ENCODE measurements around the gene JAZF1. TPM values are rescaled to one million over a fixed set of nuclear protein-coding genes. Genes with fewer than 3 reads are reported as not detected.

The JAZF1 gene
- polyA plus RNA-seq, 3 donors: 2.6 to 25.1 (median 8.3) TPM

GRCh38 chr7:28124413-28124812 is 56.2 kb downstream of the JAZF1 start:
- no peak overlapping the region for H3K27ac ChIP-seq (ENCODE audit: low read depth, low read length)
- WGBS, 3 donors: 76 to 91% (median 84%) methylated on average over 2 of the region's 2 CpGs

- WGBS, 3 donors: 95 to 97% (median 95%) methylated on average over 5 of the region's 5 CpGs
- no peak overlapping the region for H3K27ac ChIP-seq (ENCODE audit: low read depth, low read length)
Measured at GRCh38 chr7:28123752-28124151, 56.8 kb downstream of the JAZF1 start.

- no peak overlapping the region for H3K27ac ChIP-seq (ENCODE audit: low read depth, low read length)
- WGBS, 3 donors: 79 to 93% (median 90%) methylated on average over 5 of the region's 5 CpGs
Measured at GRCh38 chr7:28121496-28121895, 59.1 kb downstream of the JAZF1 start.

- WGBS, 3 donors: 42 to 92% (median 63%) methylated on average over 2 of the region's 2 CpGs
- H3K27ac ChIP-seq (ENCODE audit: low read depth, low read length): no peak overlapping the region
Measured at GRCh38 chr7:28116041-28116440, 64.6 kb downstream of the JAZF1 start.

- 88 to 96% (median 89%) methylated on average over 1 of the region's 1 CpG for WGBS, 3 donors
- H3K27ac ChIP-seq (ENCODE audit: low read depth, low read length): no peak overlapping the region
Measured at GRCh38 chr7:28115261-28115660, 65.3 kb downstream of the JAZF1 start.

- no peak overlapping the region for H3K27ac ChIP-seq (ENCODE audit: low read depth, low read length)
- 80 to 94% (median 91%) methylated on average over 4 of the region's 4 CpGs for WGBS, 3 donors
Measured at GRCh38 chr7:28114056-28114455, 66.5 kb downstream of the JAZF1 start.

- WGBS, 3 donors: 62 to 86% (median 68%) methylated on average over 14 of the region's 14 CpGs
- H3K27ac ChIP-seq (ENCODE audit: low read depth, low read length): no peak overlapping the region
Measured at GRCh38 chr7:28112883-28113540, 67.6 kb downstream of the JAZF1 start.

GRCh38 chr7:28112467-28112866 is 68.1 kb downstream of the JAZF1 start:
- 67 to 87% (median 69%) methylated on average over 3 of the region's 3 CpGs for WGBS, 3 donors
- no peak overlapping the region for H3K27ac ChIP-seq (ENCODE audit: low read depth, low read length)

GRCh38 chr7:28112012-28112411 is 68.6 kb downstream of the JAZF1 start:
- WGBS, 3 donors: 73 to 87% (median 80%) methylated on average over 3 of the region's 3 CpGs
- H3K27ac ChIP-seq (ENCODE audit: low read depth, low read length): no peak overlapping the region

GRCh38 chr7:28110427-28111012 is 70.1 kb downstream of the JAZF1 start:
- 91 to 99% (median 96%) methylated on average over 4 of the region's 4 CpGs for WGBS, 3 donors
- no peak overlapping the region for H3K27ac ChIP-seq (ENCODE audit: low read depth, low read length)

- no peak overlapping the region for H3K27ac ChIP-seq (ENCODE audit: low read depth, low read length)
- 94 to 96% (median 95%) methylated on average over 3 of the region's 3 CpGs for WGBS, 3 donors
Measured at GRCh38 chr7:28108747-28109146, 71.8 kb downstream of the JAZF1 start.

- H3K27ac ChIP-seq (ENCODE audit: low read depth, low read length): no peak overlapping the region
- WGBS, 3 donors: 83 to 88% (median 88%) methylated on average over 3 of the region's 3 CpGs
Measured at GRCh38 chr7:28107960-28108359, 72.6 kb downstream of the JAZF1 start.

GRCh38 chr7:28106321-28106829 is 74.2 kb downstream of the JAZF1 start:
- WGBS, 3 donors: 69 to 79% (median 74%) methylated on average over 6 of the region's 6 CpGs
- no peak overlapping the region for H3K27ac ChIP-seq (ENCODE audit: low read depth, low read length)

- H3K27ac ChIP-seq (ENCODE audit: low read depth, low read length): no peak overlapping the region
- WGBS, 3 donors: 71 to 88% (median 84%) methylated on average over 6 of the region's 6 CpGs
Measured at GRCh38 chr7:28105234-28105633, 75.4 kb downstream of the JAZF1 start.

- WGBS, 3 donors: 81 to 91% (median 90%) methylated on average over 4 of the region's 4 CpGs
- no peak overlapping the region for H3K27ac ChIP-seq (ENCODE audit: low read depth, low read length)
Measured at GRCh38 chr7:28104811-28105210, 75.8 kb downstream of the JAZF1 start.

GRCh38 chr7:28104041-28104541 is 76.5 kb downstream of the JAZF1 start:
- WGBS, 3 donors: 60 to 63% (median 63%) methylated on average over 3 of the region's 3 CpGs
- H3K27ac ChIP-seq (ENCODE audit: low read depth, low read length): no peak overlapping the region

GRCh38 chr7:28102797-28103196 is 77.8 kb downstream of the JAZF1 start:
- 66 to 85% (median 78%) methylated on average over 6 of the region's 6 CpGs for whole genome bisulfite sequencing, 3 donors
- no peak overlapping the region for H3K27ac ChIP-seq (ENCODE audit: low read depth, low read length)

GRCh38 chr7:28096713-28097112 is 83.9 kb downstream of the JAZF1 start:
- 0 to 2% (median 1%) methylated on average over 3 of the region's 3 CpGs for WGBS, 3 donors
- no peak overlapping the region for H3K27ac ChIP-seq (ENCODE audit: low read depth, low read length)

- 73 to 94% (median 74%) methylated on average over 4 of the region's 4 CpGs for WGBS, 3 donors
- H3K27ac ChIP-seq (ENCODE audit: low read depth, low read length): no peak overlapping the region
Measured at GRCh38 chr7:28095231-28095630, 85.4 kb downstream of the JAZF1 start.
